NCI-H1930 (cell line): Measurements from ENCODE around the gene ERC2.

Experiments used
- DNase-seq, 2 experiments: peaks; one replicate each; lab custom pipeline; 2025; lab: John Stamatoyannopoulos, UW

Gene ERC2

DNA sequence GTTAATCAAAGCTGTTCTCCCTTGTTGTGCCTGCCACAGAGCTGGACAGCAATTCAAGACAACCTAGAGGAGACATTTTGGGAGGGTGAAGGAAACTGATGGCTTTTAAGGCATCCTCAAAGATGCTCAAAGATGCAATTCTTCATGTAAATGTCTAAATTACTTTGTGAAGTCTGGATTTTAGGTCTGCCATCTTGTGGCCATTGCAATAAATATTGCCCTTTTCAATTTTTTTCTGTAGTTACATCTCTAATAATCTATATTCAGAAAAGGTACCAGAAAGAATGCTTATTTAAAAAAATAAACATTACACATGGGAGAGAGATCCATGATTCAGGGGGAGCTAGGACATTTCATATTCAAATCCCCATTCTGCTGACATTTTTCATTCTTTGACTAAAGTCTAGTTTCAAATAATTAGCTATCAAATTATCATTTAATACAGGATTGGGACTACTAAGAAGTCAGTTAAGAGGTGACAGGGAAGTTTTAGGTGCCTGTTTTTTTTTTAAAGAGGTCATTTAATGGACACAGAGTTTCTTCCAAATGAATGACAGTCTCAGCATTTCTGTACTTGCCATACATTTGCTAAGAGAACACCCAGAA is 721.4 kb downstream of the ERC2 start:
- no peak for DNase-seq

DNA sequence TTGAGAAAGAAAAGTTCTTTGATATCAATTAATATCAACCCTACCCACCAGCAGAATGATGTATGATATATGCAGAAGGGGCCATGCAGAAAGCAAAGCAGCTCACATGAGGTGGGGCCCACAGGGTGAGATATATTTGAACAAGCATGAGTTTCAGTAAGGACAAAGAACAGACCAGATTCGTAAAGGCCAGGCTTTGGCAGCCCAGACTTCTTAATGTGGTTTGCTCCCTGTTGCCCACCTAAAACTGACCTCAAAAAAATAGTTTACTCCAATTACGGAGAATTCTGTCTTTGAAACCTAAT is 725.5 kb downstream of the ERC2 start:
- DNase-seq = no peak

DNA sequence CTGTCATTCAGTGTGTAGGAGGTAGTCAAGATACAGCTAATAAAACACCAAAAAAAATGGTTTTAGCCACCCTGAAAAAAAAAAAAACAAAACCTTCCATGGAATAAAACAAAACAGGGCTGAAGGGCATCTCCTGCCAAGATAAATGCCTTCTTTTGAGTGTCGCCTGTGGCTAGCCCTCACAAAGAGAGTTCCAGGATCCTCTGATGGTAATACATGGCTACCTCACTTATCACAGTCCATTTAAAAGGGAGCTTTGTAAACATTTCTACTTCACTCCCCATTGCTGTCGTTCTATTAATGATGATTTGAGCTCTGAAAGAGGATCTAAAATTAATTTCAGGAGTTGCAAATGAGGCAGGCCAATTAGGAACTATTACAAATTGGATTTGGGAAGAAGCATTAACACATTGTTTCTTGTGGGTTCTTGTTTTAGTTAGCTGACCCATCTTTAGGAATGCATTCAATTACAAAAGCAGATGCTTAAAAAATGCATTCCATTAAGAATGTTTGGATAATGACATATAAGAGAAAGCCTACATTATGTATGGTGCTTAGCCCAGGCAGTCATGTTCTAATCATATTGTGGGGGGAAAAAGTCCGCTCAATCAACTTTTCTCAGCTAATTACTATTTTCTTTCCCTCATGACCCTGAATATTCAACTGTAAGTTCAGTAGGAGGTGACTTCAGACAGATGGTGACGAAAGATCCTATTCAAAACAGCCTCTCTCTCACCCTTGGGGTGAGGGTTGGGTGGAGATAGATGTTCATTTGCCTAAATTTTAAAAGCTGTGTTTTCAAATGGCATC is 726.0 kb downstream of the ERC2 start:
- DNase-seq = no peak

DNA sequence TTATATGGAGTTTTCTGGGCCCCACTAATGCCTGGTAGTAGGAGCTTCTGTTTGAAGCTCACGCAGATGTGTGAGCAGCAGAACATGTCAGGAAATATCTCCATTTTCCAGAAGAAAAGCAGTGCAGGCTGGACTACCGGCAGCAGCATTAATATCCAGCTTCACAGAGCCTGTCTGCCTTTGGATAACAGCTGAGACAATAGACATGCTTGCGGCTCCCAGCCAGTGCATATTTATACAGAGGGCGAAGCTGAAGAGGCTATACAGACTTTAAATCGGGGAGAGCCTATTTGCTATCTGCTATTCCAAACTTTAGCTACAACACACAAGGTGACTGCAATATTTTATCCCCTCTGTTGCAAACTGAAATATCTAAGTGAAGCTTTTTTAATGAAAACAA is 731.1 kb downstream of the ERC2 start:
- no peak for DNase-seq

DNA sequence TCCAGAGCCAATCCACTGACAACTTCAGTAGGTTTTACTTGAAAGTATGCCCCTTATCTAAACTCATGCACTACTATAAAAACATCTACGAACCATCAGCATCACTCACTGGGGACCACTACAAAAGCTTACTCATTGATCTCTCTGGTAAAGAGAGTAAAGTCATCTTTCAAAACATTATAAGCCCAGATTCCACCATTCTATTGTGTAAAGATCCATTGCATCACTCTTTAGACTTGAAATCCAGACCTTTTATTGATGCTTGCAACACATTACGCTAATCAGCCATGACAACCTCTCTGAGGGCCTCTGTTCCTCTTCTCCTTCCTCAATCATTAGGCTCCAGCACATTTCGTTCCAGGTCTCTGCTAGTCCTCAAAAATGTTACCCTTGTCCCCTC is 732.3 kb downstream of the ERC2 start:
- no peak for DNase-seq

DNA sequence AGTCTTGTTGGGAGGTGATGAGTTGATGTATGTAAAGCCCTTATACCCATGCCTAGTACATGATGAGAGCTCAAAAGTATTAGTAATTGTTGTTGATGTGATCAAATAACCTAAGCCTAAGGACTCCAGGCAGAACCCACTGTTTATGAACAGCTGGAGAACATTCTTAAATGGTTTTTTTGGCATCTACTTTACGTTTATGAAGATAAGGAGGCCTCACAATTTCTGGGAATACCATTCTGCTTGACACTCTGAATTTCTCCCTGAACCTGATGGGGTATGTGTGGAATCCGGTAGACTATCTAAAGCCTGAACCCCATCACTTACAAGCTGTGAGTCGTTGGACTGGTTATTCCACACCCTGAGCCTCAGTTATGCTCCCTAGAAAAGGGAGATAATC is 736.5 kb downstream of the ERC2 start:
- no peak for DNase-seq

DNA sequence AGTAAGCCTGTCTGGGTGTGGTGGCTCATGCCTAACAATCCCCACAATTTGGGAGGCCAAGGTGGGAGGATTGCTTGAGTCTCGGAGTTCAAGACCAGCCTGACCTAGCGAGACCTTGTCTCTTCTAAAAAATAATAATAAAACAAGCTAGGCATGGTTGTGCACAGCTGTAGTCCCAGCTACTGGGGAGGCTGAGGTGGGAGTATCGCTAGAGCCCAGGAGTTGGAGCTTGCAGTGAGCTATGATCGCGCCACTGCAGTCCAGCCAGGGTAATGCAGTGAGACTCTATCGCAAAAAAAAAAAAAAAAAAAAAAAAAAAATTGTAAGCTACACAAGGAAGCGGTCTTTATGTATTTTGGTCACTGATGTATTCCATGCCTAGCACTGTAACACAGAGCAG is 738.7 kb downstream of the ERC2 start:
- DNase-seq = no peak

DNA sequence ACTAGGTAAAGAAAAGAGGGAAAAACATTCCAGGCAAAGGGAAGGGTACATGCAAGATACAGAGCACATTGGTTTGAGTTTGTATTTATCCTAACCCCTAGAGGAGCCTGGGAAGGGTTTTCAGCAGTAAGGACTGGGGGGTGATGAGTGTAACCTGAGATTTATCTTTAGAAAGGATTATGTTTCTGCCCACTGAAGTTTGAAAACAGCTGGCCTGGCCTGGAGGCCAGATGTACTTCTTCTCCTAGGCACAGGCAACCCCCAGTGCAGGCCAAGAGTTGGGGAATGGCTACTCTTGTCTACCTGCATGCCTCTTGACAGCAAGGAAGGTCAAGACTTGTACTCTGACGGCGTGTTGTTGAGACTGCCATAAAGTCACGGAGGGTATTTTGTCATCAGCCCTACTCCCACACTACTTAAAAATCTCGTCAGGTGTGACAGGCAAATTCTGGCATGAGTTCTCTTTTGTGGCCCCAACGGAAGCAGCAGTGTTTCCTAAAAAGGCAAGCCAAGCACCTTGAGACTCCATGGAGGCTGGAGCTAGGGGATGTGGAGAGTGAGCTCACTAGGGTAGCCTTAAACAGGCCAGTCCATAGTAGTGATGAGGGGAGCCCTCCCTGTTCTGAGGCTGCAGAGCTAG is 739.7 kb downstream of the ERC2 start:
- no peak for DNase-seq

DNA sequence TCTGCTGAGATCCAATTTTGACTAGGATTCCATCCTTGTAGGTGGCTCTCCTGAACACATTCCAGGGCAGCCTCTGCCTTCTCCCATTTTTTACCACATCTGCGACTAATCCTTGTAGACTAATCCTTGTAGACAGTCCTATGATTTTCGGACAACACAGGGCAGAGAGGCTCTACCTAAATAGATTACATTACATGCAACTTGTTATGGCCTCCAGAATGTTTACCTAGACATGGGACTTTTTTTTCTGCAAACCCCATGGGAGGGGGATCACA is 741.8 kb downstream of the ERC2 start:
- DNase-seq = no peak

DNA sequence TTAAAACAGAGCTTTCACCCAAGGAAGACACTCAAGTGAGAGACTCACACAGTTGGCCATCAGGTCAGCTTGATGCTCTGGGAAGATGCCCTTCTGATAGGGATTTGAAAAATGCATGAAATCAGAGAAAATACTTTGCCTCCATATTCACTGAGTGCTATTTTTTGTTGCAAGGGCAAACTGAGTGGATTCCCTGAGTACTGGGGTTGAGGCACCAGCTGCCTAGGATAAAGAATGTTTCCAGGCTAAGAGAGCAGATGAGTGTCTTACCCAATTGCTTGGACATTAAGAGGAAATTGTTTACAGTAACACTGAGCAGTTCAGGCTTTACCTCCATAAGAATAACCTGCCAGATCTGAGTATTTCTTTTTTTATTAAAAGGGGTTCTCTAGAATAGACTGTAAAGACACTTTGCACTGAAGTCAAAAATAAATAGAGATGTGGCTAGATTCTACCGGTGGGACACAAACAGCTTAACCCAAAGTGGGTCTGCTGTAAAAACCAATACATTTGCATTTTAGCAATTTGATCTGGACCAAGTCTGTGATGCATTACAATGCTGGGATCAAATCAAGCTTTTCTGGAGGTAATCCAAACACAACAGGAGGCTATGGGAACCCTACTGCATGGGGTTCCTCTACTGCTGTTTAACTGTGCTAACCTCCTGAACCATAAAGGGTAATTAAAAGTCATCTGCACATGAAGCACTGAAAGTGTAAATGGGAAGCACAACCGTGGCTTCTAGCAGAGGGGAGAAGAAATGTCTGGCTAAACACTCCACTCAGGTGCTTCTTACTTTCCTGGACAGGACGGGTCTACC is 742.4 kb downstream of the ERC2 start:
- no peak for DNase-seq

DNA sequence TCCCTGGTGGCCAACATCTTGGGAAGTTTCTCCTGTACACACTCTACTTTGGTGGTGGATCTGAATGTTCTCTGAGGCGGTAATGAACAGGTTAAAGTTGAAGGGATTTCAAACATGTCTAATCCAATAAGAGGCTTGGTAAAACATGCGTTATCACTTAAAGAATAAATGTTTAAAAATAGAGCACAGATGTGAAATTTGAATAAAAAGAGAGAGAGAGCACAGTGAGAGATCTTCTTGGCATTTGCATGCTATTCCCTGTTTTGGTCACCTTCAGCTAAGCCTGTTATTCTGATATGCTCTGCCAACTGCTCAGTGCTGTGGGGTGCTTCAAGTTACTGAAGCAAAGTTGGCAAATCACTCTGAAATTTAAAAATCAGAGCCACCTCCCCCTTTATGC is 743.4 kb downstream of the ERC2 start:
- DNase-seq = no peak

DNA sequence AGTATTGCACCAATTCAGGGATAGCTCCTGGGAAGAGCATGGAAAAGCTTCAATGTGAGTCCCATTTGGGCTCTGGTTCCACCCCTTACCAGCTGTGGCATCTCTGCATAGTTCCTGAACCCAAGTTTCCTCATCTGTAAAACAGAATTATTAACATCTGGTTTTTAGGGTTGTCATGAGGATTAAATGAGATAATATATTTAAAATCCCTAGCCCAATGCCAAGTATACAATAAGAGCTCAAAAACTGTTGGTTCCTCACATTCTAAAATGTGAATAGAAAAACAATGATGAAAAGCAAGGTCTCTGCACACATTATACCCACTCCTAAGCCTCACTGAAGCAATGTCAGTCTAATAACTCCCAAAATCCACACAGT is 743.9 kb downstream of the ERC2 start:
- no peak for DNase-seq

DNA sequence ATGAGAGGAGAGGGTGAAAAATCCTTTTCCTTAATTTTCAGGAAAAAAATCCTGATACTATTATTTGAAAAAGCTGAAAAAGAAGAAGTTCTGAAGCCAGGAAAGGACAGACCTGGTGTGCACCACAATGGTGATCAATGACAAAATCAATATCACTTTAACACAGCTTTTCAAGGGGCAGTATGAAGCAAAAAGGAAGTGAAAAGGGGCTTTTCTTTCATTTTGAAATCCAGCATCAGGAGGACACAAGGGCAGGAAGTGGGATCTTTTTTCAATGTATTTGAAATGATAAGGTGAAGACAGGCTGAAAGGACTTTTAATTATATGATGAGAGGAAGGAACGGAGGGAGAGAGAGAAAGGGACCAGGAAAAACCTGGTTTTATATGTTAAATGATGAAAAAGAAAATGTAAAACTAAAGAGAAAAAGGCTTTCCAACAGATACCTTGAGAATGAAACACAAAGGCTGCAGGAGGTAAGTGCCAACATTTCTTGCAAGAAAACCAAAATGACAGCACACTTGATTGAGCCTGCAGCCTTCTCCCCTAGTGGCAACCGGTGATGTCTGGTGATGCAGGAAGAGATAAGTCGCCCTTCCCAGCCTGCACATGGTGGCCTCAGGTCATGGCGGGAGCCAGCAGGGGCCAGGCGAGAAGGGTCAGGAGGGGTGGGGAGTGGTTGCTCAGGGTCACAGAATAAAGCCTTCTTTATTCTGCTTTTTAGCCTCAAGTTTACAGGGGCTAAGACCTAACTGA is 744.4 kb downstream of the ERC2 start:
- no peak for DNase-seq

DNA sequence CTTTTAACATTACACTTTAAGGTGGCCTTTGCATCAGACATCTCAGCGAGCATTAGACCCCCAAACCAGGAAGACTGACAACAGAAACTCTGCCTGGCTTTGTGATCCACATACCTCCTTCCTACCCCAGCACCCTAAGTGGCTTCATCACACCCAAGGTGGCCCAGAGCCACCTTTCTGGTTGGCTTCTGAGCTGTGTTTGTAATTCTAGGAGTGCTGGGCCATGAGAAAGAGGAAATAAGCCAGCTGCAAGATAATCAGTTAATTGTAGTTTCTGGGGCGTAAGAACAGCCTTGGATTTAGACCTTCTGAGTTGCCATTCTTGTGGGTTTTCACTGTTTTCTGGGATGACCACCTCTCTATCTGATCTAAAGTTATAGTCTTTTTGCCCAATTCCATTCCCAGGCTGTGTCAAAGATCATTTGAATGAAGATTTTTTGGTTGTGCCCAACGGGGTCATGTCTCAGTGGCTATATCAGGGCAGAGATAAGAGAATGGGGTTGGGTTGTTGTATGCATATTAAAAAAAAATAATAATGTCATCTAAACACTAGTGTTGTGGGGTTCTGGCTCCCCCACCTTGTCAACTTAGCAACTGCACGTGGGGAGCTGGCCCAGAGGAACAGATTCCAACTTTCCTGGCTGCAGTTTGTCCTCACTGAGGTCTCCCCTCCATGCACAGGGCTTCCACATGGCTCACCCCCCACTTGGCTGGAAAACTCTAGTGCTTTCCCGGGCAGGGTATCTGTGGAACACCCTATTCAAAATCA is 746.4 kb downstream of the ERC2 start:
- DNase-seq = no peak

DNA sequence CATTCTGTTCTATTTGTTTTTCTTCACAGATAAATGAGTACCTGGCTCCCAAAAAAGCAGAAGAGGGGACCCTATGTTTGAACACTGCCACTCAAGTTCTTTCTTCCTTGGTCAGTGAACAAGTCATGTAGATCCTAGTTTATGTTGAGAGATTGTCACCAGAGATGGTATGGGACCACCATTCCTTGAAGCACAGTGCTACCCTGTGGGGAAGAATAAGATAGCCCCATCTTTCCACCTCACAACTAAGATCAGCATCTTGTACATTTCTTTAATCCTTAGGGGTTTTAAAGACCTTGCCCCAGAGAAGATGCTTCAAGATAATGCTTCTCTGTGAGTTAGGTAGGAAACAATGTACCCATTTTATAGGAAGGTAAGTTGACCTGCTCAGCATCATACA is 747.7 kb downstream of the ERC2 start:
- no peak for DNase-seq

DNA sequence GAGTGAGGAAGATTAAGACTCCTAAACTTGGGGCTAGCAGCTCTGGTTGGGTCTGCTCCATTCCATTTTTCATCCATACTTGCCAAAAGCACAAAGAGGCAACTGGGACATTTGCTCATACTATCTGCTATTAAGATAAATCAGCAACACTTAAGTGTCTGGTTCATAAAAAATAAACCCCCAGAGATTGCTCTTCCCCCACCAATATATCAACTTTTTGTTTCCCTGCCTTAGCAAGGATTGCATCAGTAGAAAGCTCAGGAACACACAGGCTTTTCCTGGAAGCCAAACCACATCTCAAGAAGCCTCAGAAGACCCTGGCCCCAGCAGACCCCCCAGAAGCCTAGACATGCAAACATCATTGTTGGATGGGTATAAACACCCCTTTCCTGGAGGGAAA is 748.8 kb downstream of the ERC2 start:
- no peak for DNase-seq

DNA sequence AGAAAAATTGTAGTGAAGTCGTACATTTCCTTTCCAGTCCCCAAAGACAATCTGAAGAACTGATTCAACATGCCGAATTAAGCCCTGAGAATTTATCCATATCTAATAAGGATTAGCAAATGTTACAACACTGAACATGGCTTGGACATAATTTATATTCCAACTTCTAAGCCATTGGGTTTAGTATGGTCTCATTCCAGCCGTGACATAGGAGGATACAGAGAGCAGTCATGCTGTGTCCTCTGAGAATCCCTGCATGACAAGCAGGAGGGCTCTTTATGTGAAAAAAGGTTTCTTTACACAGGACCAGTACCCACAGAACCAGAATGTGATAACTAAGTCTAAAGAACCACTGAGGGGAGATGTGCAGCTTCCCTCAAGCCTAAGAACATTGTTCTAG is 749.3 kb downstream of the ERC2 start:
- no peak for DNase-seq

DNA sequence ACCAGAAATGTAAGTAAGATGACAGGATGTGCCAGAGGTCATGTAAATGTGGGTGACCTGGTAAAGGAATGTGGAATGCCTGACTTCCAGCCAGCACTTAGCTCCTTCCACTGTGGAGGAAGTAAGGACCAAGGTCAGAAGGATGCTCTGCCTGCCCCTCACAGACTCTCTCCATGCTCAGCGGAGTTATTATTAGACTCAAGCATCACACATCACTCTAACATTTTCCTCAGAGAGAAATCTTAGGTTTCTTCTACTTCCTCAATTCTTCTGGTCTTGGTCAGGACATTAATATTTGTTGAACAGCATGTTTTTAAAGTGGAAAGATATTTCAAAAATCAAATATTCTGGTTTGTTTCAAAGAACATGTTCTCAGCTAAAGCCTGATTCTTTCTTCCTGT is 749.7 kb downstream of the ERC2 start:
- no peak for DNase-seq

DNA sequence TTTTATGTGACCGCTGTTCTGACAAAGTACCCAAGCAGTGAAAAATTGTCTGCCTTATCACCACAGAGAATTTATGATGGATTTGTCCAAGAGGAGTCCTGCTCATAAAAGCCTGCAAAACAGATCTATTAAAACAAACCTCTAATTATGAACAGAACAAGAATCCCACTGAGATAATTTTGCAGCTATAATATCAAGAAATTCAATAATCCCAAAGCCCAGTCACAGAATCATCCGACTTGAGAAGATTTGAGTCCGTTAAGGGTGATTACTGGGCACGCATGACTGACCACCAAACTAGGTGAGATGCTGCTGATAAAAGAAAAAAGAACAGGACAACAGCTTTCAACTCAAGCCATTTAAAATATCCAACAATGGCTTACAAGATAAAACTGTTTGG is 750.2 kb downstream of the ERC2 start:
- no peak for DNase-seq

DNA sequence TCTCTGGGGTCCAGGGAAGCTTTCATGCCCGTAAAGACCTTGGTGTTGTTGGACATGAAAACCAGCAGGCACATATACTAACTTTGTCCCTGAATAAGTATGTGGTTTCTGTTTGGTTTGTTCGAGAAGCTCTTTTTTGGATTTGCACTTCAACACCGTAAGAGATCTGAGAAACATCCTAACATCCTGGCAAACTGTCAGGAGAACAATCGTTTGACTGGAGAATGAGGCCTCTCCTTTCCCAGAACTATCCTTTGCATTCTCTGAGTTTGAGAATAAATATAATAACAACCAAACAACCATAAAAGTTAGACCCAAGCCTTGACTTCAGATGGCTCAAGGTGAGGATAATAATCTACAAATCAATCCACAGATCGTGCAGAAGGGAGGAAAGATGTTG is 750.8 kb downstream of the ERC2 start:
- DNase-seq = no peak

DNA sequence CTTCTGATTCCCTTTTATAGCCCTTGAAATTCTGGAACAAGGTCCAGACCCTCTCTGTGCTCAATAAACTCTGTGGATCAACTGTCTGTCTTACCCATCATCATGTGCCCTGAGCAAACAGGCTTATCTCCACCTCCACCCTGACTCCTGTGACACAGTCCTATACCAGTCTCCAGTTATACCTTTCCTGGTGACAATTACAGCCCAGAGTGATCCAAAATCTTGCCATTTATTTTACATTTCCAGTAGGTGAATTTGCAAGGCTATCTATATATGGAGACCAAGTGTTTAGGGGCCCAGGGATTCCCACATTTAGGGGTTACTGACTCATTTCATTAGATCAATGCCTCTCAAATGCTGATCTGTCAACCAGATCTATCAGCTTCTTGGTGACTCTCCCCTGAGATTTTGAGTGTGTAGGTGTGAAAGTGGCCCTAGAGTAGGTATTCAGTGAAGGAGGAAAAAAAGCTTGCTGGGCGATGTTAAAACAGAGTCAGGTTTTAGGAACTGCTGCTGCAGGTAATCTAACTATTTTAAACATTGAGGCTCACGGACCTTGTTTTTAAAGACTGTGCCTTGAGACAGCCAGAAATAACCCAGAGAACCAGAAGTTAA is 751.5 kb downstream of the ERC2 start:
- no peak for DNase-seq
